Activated T-cell treated with anti-CD3 and anti-CD28 coated beads, Interleukin-2, amount 50 U/mL, for 72 hours (primary cell): ENCODE data around the gene ABCA4. TPM values are rescaled to one million over a fixed set of nuclear protein-coding genes. Genes with fewer than 3 reads are reported as not detected.

Experiments used
- ATAC-seq, 2 donors: fragments of 150-1000 bp; cut with Tn5 transposase; replicated peaks in 1 of 2; 2 replicates each; pipeline ENCODE4 v1.10.0; 2021; ENCODE audit warnings: moderate library complexity in 2 of 2, mild to moderate bottlenecking in 1 of 2
- DNase-seq, 2 donors: peaks; one replicate each; pipeline ENCODE4 v3.0.0; 2021 to 2022; ENCODE audit warnings: mixed read lengths in 1 of 2
- H3K27ac Mint-ChIP-seq: one replicate; pipeline ENCODE4 v1.8.0; 2022; ENCODE audit warnings: mild to moderate bottlenecking, moderate library complexity, mixed read lengths
- H3K27me3 Mint-ChIP-seq: one replicate; pipeline ENCODE4 v1.8.0; 2022; ENCODE audit warnings: low read depth, mixed read lengths
- H3K36me3 Mint-ChIP-seq, 2 donors: one replicate each; pipeline ENCODE4 v1.8.0; 2022; ENCODE audit warnings: mixed read lengths in 2 of 2, mild to moderate bottlenecking in 1 of 2; ENCODE audit not compliant: insufficient read depth in 2 of 2
- H3K4me1 Mint-ChIP-seq: one replicate; pipeline ENCODE4 v1.8.0; 2022; ENCODE audit warnings: low read depth, mixed read lengths
- H3K4me3 Mint-ChIP-seq, 2 donors: one replicate each; pipeline ENCODE4 v1.8.0; 2022; ENCODE audit warnings: mild to moderate bottlenecking in 2 of 2, mixed read lengths in 2 of 2, moderate library complexity in 2 of 2
- H3K9me3 Mint-ChIP-seq, 2 donors: one replicate each; pipeline ENCODE4 v1.8.0; 2022; ENCODE audit warnings: mixed read lengths in 2 of 2
- total RNA-seq, 2 donors: library from RNA; stranded (reverse); gene quantifications; one replicate each; pipeline ENCODE4 v1.2.3, GENCODE V29; 2022

Gene ABCA4
- total RNA-seq, 2 donors from 2014 or later, result 0.53 to 2.5 TPM

- Mint-ChIP-seq H3K9me3 (peaks cover 0 to 2% of the 10 kb centered on the region in 2 donors), H3K27me3 (no peaks in the 10 kb centered on the region), H3K36me3 (no peaks in the 10 kb centered on the region), H3K27ac (no peak overlapping the region), H3K4me1 (no peaks in the 10 kb centered on the region), H3K4me3 (no peak overlapping the region)
- no peak for ATAC-seq
- DNase-seq, result no peak
Observed at GRCh38 chr1:94143173-94143808, 22.3 kb upstream of the ABCA4 start.

- Mint-ChIP-seq H3K4me1 (no peaks in the 10 kb centered on the region), H3K9me3 (peaks cover 0 to 2% of the 10 kb centered on the region in 2 donors), H3K4me3 (no peak overlapping the region), H3K27ac (no peak overlapping the region), H3K27me3 (no peaks in the 10 kb centered on the region), H3K36me3 (no peaks in the 10 kb centered on the region)
- ATAC-seq (no peak), DNase-seq (no peak)
Observed at GRCh38 chr1:94142583-94142982, 21.6 kb upstream of the ABCA4 start.

GRCh38 chr1:94142022-94142421 lies 21.1 kb upstream of the ABCA4 start:
- Mint-ChIP-seq H3K27me3 (no peaks in the 10 kb centered on the region), H3K9me3 (peaks cover 0 to 2% of the 10 kb centered on the region in 2 donors), H3K36me3 (no peaks in the 10 kb centered on the region), H3K4me1 (no peaks in the 10 kb centered on the region), H3K4me3 (no peak overlapping the region), H3K27ac (no peak overlapping the region)
- ATAC-seq, result no peak
- DNase-seq, result no peak

GRCh38 chr1:94132111-94132510 lies 11.2 kb upstream of the ABCA4 start:
- Mint-ChIP-seq H3K9me3 (peaks cover 4 to 5% of the 10 kb centered on the region in 2 donors), H3K4me3 (no peak overlapping the region), H3K36me3 (peaks cover 0 to 2% of the 10 kb centered on the region in 2 donors), H3K27me3 (peaks cover 12% of the 10 kb centered on the region), H3K4me1 (no peaks in the 10 kb centered on the region), H3K27ac (no peak overlapping the region)
- DNase-seq (no peak), ATAC-seq (no peak)

GRCh38 chr1:94130851-94131595 lies 10.1 kb upstream of the ABCA4 start:
- Mint-ChIP-seq H3K27me3 (peaks cover 12% of the 10 kb centered on the region), H3K36me3 (peaks cover 0 to 2% of the 10 kb centered on the region in 2 donors), H3K9me3 (peaks cover 4 to 5% of the 10 kb centered on the region in 2 donors), H3K4me1 (no peaks in the 10 kb centered on the region), H3K27ac (no peak overlapping the region), H3K4me3 (no peak overlapping the region)
- ATAC-seq (no peak), DNase-seq (no peak)

- no peak for ATAC-seq
- peaks cover 6% of the 10 kb centered on the region for H3K27me3 Mint-ChIP-seq
- DNase-seq, result no peak
- no peak overlapping the region for H3K4me3 Mint-ChIP-seq
- H3K9me3 Mint-ChIP-seq, result no peaks in the 10 kb centered on the region
- H3K36me3 Mint-ChIP-seq, result no peaks in the 10 kb centered on the region
- no peak overlapping the region for H3K27ac Mint-ChIP-seq
- no peaks in the 10 kb centered on the region for H3K4me1 Mint-ChIP-seq
Observed at GRCh38 chr1:94126651-94127050, 5.7 kb upstream of the ABCA4 start.

- DNase-seq (no peak), ATAC-seq (no peak)
- Mint-ChIP-seq H3K27ac (no peak overlapping the region), H3K27me3 (peaks cover 6% of the 10 kb centered on the region), H3K36me3 (no peaks in the 10 kb centered on the region), H3K4me1 (no peaks in the 10 kb centered on the region), H3K4me3 (no peak overlapping the region), H3K9me3 (no peaks in the 10 kb centered on the region)
Observed at GRCh38 chr1:94125551-94126514, 4.9 kb upstream of the ABCA4 start.

- no peak for DNase-seq
- no peaks in the 10 kb centered on the region for H3K36me3 Mint-ChIP-seq
- H3K27me3 Mint-ChIP-seq, result peaks cover 6% of the 10 kb centered on the region
- no peak for ATAC-seq
- H3K4me1 Mint-ChIP-seq, result no peaks in the 10 kb centered on the region
- no peaks in the 10 kb centered on the region for H3K9me3 Mint-ChIP-seq
- H3K4me3 Mint-ChIP-seq, result no peak overlapping the region
- no peak overlapping the region for H3K27ac Mint-ChIP-seq
Observed at GRCh38 chr1:94124538-94124937, 3.6 kb upstream of the ABCA4 start.

GRCh38 chr1:94122201-94122970 lies 1.4 kb upstream of the ABCA4 start:
- DNase-seq, result no peak
- Mint-ChIP-seq H3K36me3 (no peaks in the 10 kb centered on the region), H3K4me1 (no peaks in the 10 kb centered on the region), H3K27me3 (no peaks in the 10 kb centered on the region), H3K27ac (no peak overlapping the region), H3K4me3 (no peak overlapping the region), H3K9me3 (no peaks in the 10 kb centered on the region)
- ATAC-seq, result no peak

- no peak for DNase-seq
- ATAC-seq, result no peak
- Mint-ChIP-seq H3K36me3 (no peaks in the 10 kb centered on the region), H3K4me3 (no peak overlapping the region), H3K9me3 (no peaks in the 10 kb centered on the region), H3K4me1 (no peaks in the 10 kb centered on the region), H3K27me3 (no peaks in the 10 kb centered on the region), H3K27ac (no peak overlapping the region)
Observed at GRCh38 chr1:94121411-94121821, 468 bp upstream of the ABCA4 start.

GRCh38 chr1:94120570-94120901 lies 412 bp downstream of the ABCA4 start:
- Mint-ChIP-seq H3K4me1 (no peaks in the 10 kb centered on the region), H3K9me3 (no peaks in the 10 kb centered on the region), H3K27me3 (no peaks in the 10 kb centered on the region), H3K27ac (no peak overlapping the region), H3K4me3 (no peak overlapping the region), H3K36me3 (no peaks in the 10 kb centered on the region)
- DNase-seq, result no peak
- ATAC-seq, result no peak

GRCh38 chr1:94119796-94120569 lies 965 bp downstream of the ABCA4 start:
- Mint-ChIP-seq H3K9me3 (no peaks in the 10 kb centered on the region), H3K36me3 (no peaks in the 10 kb centered on the region), H3K4me3 (no peak overlapping the region), H3K27ac (no peak overlapping the region), H3K27me3 (no peaks in the 10 kb centered on the region), H3K4me1 (no peaks in the 10 kb centered on the region)
- ATAC-seq (no peak), DNase-seq (no peak)
